Esophagus (tissue), 2 donors: ENCODE data around the gene AQP6. TPM values are rescaled to one million over a fixed set of nuclear protein-coding genes. Genes with fewer than 3 reads are reported as not detected.

ENCODE experiments used
- H3K27ac ChIP-seq, 2 donors: one replicate each; pipeline ENCODE4 v1.5.1; 2013; ENCODE audit warnings: low read depth in 2 of 2, mild to moderate bottlenecking in 2 of 2, inconsistent platforms in 1 of 2, low read length in 1 of 2, moderate library complexity in 1 of 2
- H3K27me3 ChIP-seq, 2 donors: one replicate each; pipeline ENCODE4 v1.6.1; 2013; ENCODE audit warnings: low read length in 2 of 2, control low read depth in 1 of 2, mild to moderate bottlenecking in 1 of 2; ENCODE audit not compliant: insufficient read depth in 2 of 2, control insufficient read depth in 1 of 2
- H3K36me3 ChIP-seq, 2 donors: one replicate each; pipeline ENCODE4 v1.6.1; 2013; ENCODE audit warnings: low read length in 1 of 2; ENCODE audit not compliant: control insufficient read depth in 2 of 2, insufficient read depth in 2 of 2
- H3K4me1 ChIP-seq, 2 donors: one replicate each; pipeline ENCODE4 v1.6.1; 2013; ENCODE audit warnings: low read length in 1 of 2; ENCODE audit not compliant: control insufficient read depth in 2 of 2, insufficient read depth in 2 of 2
- H3K4me3 ChIP-seq, 2 donors: one replicate each; pipeline ENCODE4 v1.5.1; 2013; ENCODE audit warnings: low read length in 2 of 2, mild to moderate bottlenecking in 2 of 2, low read depth in 1 of 2, moderate library complexity in 1 of 2
- H3K9me3 ChIP-seq, 2 donors: one replicate each; pipeline ENCODE4 v1.6.1; 2013; ENCODE audit warnings: mild to moderate bottlenecking in 2 of 2, low read depth in 1 of 2, low read length in 1 of 2, moderate library complexity in 1 of 2; ENCODE audit not compliant: control insufficient read depth in 2 of 2, insufficient read depth in 1 of 2
- WGBS, 2 donors: extraction: QIAGEN DNeasy Blood & Tissue Kit; methylation state at CpG; one replicate each; pipeline ENCODE4 v1.1.7; 2013; 5-methylcytosine and 5-hydroxymethylcytosine counted together
- polyA plus RNA-seq, 2 donors: library from polyadenylated mRNA; stranded (reverse); fragments of 200-250 nt; gene quantifications; one replicate each; pipeline ENCODE4 v1.2.3, GENCODE V29; 2013
- donor health status: healthy with polysubstance abuse.
- donor health status: Bipolar disorder and iron deficiency.

The AQP6 gene
- polyA plus RNA-seq, 2 donors = 0.02 to 0.08 TPM

- Histone ChIP-seq H3K4me3 (no peak overlapping the region), H3K27me3 (no peaks in the 10 kb centered on the region), H3K9me3 (no peaks in the 10 kb centered on the region), H3K27ac (no peak overlapping the region), H3K4me1 (peaks cover 2 to 8% of the 10 kb centered on the region in 2 donors), H3K36me3 (no peaks in the 10 kb centered on the region)
- 85 to 88% methylated on average over 6 of the region's 6 CpGs for WGBS, 2 donors
These were observed 4.3 kb upstream of the AQP6 start for GRCh38 chr12:49968471-49968870.

DNA sequence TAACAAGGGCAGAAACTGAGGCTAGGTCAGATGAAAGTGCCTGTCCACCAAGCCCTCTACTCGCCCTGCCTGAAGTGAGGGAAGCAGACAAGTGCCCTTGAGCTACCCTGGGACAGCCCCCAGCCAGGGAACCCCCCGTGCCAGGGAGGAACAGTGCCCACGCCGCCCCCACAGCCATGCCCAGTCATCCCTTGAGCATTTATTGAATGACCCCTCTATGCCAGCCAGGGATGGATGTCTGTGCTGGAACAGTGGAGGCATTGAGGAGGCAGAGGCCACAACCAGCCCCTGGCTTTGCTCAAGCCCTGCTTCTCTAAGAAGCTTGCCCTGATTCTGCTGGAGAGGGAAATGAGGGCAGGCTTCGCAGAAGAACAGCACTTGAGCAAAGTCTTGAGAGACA lies 3.7 kb upstream of the AQP6 start:
- no peak overlapping the region for H3K4me3 ChIP-seq
- H3K36me3 ChIP-seq = no peaks in the 10 kb centered on the region
- H3K27ac ChIP-seq = no peak overlapping the region
- H3K27me3 ChIP-seq = no peaks in the 10 kb centered on the region
- H3K9me3 ChIP-seq = no peaks in the 10 kb centered on the region
- H3K4me1 ChIP-seq = peaks cover 2 to 7% of the 10 kb centered on the region in 2 donors
- 80 to 95% methylated on average over 5 of the region's 5 CpGs for WGBS, 2 donors

DNA sequence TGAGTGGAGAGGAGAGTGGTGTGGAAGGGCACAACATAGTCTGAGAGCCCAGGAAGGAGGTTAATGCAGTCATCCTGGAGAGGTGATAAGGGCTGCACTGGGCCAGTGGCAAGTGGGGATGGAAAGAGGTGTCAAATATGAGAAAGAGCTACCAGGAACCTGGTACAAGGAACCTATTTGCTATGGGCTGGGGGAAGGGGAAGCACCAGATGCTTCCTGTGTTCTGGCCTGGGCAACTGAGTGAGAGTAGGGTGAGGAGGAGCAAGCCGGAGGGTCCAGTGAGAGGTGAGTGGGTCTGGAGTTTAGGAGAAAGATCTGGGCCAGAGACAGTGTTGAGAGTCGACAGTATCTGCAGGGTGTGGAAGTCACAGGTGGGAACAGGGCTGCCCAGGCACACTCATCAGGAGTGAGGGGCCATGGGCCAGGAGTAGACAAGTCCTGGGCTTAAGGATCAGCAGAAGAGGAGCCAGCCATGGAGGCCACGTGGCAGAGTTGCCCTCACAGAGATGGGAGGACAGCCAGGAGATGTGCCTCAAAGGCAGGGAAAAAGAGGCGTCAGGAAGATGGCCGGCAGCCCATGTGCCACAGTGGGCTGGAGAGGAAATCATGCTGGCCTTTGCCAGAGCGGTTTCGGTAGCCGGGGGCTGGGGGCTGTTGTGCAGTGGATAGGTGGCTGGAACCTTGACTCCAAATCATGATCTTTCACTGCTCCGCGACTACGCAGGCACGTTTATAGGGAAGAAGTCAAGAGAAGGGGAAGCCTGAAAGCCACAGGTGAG lies 2.9 kb upstream of the AQP6 start:
- 77 to 83% methylated on average over 12 of the region's 12 CpGs for WGBS, 2 donors
- Histone ChIP-seq H3K4me1 (peaks cover 2 to 7% of the 10 kb centered on the region in 2 donors), H3K4me3 (no peak overlapping the region), H3K27ac (no peak overlapping the region), H3K36me3 (no peaks in the 10 kb centered on the region), H3K9me3 (no peaks in the 10 kb centered on the region), H3K27me3 (no peaks in the 10 kb centered on the region)

- H3K27ac ChIP-seq = no peak overlapping the region
- no peaks in the 10 kb centered on the region for H3K36me3 ChIP-seq
- H3K9me3 ChIP-seq = no peaks in the 10 kb centered on the region
- WGBS, 2 donors = 61 to 67% methylated on average over 10 of the region's 10 CpGs
- H3K4me3 ChIP-seq = no peak overlapping the region
- no peaks in the 10 kb centered on the region for H3K27me3 ChIP-seq
- H3K4me1 ChIP-seq = peaks cover 2 to 7% of the 10 kb centered on the region in 2 donors
These were observed 2.1 kb upstream of the AQP6 start for GRCh38 chr12:49970658-49971057.

DNA sequence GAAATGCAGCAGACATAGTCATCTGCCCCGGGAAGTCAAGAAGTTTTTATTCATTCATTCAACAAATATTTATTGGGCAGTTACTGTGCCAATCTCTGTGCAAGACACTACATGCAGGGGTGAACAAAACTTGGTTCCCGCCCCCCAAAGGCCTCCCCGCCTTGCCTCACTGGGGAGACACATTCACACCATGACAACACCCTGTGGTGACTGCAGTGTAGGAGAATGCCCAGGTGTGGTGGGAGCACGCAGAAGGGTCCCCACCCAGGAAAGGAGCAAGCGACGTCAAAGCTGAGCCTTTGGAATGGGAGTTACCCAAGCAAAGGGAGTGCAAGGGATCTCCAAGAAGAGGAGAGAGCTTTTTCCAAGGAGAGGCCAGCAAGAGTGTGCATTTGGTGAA lies 1.6 kb upstream of the AQP6 start:
- no peak overlapping the region for H3K4me3 ChIP-seq
- WGBS, 2 donors = 59% methylated on average over 6 of the region's 6 CpGs
- H3K9me3 ChIP-seq = no peaks in the 10 kb centered on the region
- no peaks in the 10 kb centered on the region for H3K36me3 ChIP-seq
- H3K4me1 ChIP-seq = peaks cover 2 to 7% of the 10 kb centered on the region in 2 donors
- no peaks in the 10 kb centered on the region for H3K27me3 ChIP-seq
- no peak overlapping the region for H3K27ac ChIP-seq

- Histone ChIP-seq H3K36me3 (no peaks in the 10 kb centered on the region), H3K4me1 (peaks cover 1 to 7% of the 10 kb centered on the region in 2 donors), H3K4me3 (no peak overlapping the region), H3K9me3 (no peaks in the 10 kb centered on the region), H3K27me3 (no peaks in the 10 kb centered on the region), H3K27ac (no peak overlapping the region)
- 85% methylated on average over 9 of the region's 9 CpGs for WGBS, 2 donors
These were observed 618 bp upstream of the AQP6 start for GRCh38 chr12:49972129-49972528.

GRCh38 chr12:49973361-49973830 lies 649 bp downstream of the AQP6 start:
- WGBS, 2 donors = 85 to 88% methylated on average over 19 of the region's 19 CpGs
- no peaks in the 10 kb centered on the region for H3K27me3 ChIP-seq
- H3K4me3 ChIP-seq = no peak overlapping the region
- H3K36me3 ChIP-seq = no peaks in the 10 kb centered on the region
- H3K4me1 ChIP-seq = no peaks in the 10 kb centered on the region
- H3K27ac ChIP-seq = no peak overlapping the region
- no peaks in the 10 kb centered on the region for H3K9me3 ChIP-seq

DNA sequence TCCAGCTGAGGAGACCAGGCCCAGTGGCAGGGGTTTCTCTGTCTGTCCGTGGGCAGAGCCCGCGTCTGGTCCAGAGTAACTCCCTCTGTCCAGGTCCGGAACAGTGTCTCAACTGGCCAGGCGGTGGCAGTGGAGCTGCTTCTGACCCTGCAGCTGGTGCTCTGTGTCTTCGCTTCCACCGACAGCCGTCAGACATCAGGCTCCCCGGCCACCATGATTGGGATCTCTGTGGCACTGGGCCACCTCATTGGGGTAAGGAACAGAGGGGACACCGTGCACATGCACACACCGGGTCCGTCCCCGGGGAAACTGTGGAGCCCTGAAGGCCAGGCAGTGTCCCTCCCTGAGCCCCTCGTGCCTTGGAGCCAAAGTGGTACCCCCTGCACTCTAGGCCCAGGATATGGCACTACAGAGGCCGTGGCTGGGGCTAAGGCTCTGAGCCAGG lies 1.5 kb downstream of the AQP6 start:
- Histone ChIP-seq H3K9me3 (no peaks in the 10 kb centered on the region), H3K36me3 (no peaks in the 10 kb centered on the region), H3K27me3 (no peaks in the 10 kb centered on the region), H3K4me3 (no peak overlapping the region), H3K4me1 (no peaks in the 10 kb centered on the region), H3K27ac (no peak overlapping the region)
- WGBS, 2 donors = 52 to 63% methylated on average over 15 of the region's 15 CpGs

- WGBS, 2 donors = 56 to 57% methylated on average over 8 of the region's 8 CpGs
- Histone ChIP-seq H3K27ac (peak overlapping the region in 1 of 2 donors; percentile 14), H3K4me3 (no peak overlapping the region), H3K27me3 (no peaks in the 10 kb centered on the region), H3K9me3 (no peaks in the 10 kb centered on the region), H3K36me3 (no peaks in the 10 kb centered on the region), H3K4me1 (no peaks in the 10 kb centered on the region)
These were observed 2.0 kb downstream of the AQP6 start for GRCh38 chr12:49974677-49975317.
